PFSK-1 (cell line): ENCODE data around the gene PPFIBP2.

Experiments
- POLR2AphosphoS5 ChIP-seq: IDR thresholded peaks from 2 replicates; pipeline ENCODE4 v1.6.1; 2012; ENCODE audit warnings: low read depth, mild to moderate bottlenecking, control low read depth, low read length, moderate library complexity
- TAF1 ChIP-seq: IDR thresholded peaks from 2 replicates; pipeline ENCODE4 v1.6.1; 2012; ENCODE audit warnings: low read length, control low read depth, borderline replicate concordance; ENCODE audit not compliant: insufficient read depth
- TF ChIP-seq, protein P1 (sequence below), 2 experiments: IDR thresholded peaks; 2 replicates each; pipeline versions ENCODE4 v1.6.1 to v1.8.0; 2011 to 2012; ENCODE audit warnings: low read depth in 2 of 2, low read length in 2 of 2, control low read depth in 1 of 2, inconsistent platforms in 1 of 2, mild to moderate bottlenecking in 1 of 2, moderate library complexity in 1 of 2; ENCODE audit not compliant: insufficient read depth in 1 of 2

DNA sequence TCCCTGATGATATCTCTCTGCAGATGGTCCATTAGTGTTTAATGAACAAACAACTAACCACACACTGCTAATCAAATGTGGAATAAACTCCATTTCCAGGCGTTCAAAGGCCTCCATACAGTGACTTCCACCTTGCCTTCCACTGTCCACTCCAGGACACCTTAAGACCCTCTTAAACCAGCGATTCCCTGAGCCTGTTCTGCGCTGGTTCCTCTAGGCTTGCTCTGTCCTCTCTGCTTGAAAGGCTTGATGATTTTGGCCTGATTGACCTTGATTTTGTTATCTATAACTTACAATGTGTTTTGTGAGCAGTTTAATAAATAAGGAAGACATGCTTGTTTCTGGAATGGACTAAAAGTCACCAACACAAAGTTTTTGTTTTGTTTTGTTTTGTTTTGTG, 180.4 kb downstream of the PPFIBP2 start:
- TF ChIP-seq TAF1 (no peak), POLR2AphosphoS5 (no peak)
- TF ChIP-seq, protein P1, sequence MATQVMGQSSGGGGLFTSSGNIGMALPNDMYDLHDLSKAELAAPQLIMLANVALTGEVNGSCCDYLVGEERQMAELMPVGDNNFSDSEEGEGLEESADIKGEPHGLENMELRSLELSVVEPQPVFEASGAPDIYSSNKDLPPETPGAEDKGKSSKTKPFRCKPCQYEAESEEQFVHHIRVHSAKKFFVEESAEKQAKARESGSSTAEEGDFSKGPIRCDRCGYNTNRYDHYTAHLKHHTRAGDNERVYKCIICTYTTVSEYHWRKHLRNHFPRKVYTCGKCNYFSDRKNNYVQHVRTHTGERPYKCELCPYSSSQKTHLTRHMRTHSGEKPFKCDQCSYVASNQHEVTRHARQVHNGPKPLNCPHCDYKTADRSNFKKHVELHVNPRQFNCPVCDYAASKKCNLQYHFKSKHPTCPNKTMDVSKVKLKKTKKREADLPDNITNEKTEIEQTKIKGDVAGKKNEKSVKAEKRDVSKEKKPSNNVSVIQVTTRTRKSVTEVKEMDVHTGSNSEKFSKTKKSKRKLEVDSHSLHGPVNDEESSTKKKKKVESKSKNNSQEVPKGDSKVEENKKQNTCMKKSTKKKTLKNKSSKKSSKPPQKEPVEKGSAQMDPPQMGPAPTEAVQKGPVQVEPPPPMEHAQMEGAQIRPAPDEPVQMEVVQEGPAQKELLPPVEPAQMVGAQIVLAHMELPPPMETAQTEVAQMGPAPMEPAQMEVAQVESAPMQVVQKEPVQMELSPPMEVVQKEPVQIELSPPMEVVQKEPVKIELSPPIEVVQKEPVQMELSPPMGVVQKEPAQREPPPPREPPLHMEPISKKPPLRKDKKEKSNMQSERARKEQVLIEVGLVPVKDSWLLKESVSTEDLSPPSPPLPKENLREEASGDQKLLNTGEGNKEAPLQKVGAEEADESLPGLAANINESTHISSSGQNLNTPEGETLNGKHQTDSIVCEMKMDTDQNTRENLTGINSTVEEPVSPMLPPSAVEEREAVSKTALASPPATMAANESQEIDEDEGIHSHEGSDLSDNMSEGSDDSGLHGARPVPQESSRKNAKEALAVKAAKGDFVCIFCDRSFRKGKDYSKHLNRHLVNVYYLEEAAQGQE (IDR thresholded peaks at IDR 0.05; ENCODE audit: insufficient read depth in 1 of 2, low read depth in 2 of 2, low read length in 2 of 2): no peak
